ENCODE measurements around the gene RARRES1.
"Not testable (repeated sequence)": the region's sequence is repeated elsewhere in the genome, so short reads cannot be mapped to it uniquely, and the experiment has no call there.

The RARRES1 gene

DNA sequence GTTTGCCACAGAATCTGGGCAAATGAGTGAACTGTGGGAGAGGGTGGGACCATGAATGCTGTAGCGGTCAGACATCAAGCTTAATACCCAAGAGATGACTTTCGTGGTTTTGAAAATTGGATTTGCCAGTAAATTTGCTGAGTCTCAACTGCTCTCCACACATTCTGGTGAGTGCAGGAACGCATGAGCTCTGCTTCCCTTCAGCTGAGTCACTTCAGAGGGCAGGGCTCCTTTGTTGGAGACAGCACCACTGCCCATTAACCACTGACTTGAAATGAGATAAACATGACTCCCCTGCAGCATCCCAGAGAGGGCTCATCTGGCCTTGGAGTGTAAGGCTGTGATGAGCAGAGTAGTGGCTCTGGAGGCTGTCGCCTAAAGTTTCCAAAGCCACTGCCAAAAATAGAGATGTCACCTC, 22.6 kb downstream of the RARRES1 start:
- TF ChIP-seq, protein P1, sequence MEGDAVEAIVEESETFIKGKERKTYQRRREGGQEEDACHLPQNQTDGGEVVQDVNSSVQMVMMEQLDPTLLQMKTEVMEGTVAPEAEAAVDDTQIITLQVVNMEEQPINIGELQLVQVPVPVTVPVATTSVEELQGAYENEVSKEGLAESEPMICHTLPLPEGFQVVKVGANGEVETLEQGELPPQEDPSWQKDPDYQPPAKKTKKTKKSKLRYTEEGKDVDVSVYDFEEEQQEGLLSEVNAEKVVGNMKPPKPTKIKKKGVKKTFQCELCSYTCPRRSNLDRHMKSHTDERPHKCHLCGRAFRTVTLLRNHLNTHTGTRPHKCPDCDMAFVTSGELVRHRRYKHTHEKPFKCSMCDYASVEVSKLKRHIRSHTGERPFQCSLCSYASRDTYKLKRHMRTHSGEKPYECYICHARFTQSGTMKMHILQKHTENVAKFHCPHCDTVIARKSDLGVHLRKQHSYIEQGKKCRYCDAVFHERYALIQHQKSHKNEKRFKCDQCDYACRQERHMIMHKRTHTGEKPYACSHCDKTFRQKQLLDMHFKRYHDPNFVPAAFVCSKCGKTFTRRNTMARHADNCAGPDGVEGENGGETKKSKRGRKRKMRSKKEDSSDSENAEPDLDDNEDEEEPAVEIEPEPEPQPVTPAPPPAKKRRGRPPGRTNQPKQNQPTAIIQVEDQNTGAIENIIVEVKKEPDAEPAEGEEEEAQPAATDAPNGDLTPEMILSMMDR (conservative IDR thresholded peaks at IDR 0.05) = no peak
- no peak overlapping the region for H3K27ac ChIP-seq

DNA sequence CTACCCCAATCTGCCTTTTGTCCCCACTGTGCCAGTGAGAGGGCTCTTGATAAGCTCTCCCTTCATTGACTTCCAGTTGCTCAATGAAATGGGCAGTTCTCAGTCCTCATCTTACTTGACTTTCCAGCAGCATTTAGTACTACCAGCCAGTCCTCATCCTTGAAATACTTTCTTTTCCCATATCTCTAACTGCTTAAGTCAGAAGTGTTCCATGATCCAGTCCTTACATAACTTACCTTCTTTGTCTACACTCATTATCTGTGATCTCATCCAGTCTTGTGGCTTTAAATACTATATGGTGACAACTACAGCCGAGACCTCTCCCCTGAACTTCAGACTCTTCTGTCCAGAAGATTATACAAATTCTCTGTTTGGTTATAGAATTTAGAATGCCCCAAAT, 28.7 kb downstream of the RARRES1 start:
- H3K27ac ChIP-seq = no peak overlapping the region
- TF ChIP-seq, protein P1 (conservative IDR thresholded peaks at IDR 0.05) = no peak

- no peak overlapping the region for H3K27ac ChIP-seq
- TF ChIP-seq, protein P1 (conservative IDR thresholded peaks at IDR 0.05) = no peak
These were observed 29.3 kb downstream of the RARRES1 start for GRCh38 chr3:158702815-158703481.

DNA sequence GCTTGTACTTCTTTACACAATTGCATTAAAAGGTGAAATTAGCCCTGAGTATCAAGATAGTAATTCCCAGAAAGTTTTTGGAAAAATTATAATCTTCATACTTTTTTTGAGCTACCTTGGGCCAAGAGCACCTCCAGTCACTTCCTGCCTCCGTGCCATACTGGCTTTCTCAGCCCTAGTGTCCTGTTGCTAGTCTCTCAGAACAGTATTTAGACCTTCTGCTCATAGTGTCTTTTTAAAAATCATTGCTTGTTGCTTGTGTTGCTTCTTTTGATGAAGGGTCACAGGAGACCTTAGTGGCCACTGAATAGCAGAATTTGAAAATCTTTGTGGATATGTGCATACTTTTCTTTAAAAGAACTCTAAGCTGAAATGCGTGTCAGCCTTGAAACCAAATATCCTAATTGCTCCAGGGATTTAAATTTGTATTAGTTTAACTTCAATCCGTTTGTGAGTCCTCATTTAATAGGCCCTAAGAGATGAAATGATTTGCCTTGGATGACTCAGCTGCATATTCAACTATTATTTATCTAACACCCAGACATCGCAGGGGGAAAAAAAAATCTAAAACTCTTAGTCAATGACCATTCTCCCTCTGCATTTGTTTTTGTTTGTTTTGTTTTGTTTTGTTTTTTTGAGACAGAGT, 30.7 kb downstream of the RARRES1 start:
- TF ChIP-seq, protein P1 (conservative IDR thresholded peaks at IDR 0.05) = no peak
- H3K27ac ChIP-seq = no peak overlapping the region

- H3K27ac ChIP-seq = no peak overlapping the region
- TF ChIP-seq, protein P1 (conservative IDR thresholded peaks at IDR 0.05) = no peak
These were observed 31.7 kb downstream of the RARRES1 start for GRCh38 chr3:158700559-158700958.

DNA sequence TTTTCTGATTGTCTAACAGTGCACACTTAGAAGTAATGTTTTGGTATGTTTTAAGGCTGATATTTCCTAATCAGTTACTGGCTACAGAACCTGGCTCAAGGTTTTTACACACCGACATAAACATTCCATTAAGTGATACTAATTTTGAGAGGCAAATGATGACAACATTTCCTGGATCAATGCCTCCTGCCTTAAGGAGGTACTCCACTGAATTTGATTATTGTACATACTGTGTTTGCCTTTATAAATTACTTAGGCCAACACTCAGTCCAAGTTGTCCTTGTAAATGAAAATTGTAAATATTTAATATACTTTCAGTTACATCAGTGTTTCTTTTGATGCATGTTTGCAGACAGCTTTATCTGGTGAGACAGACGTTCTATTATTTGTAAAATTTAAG, 35.6 kb downstream of the RARRES1 start:
- TF ChIP-seq, protein P1 (conservative IDR thresholded peaks at IDR 0.05) = no peak
- no peak overlapping the region for H3K27ac ChIP-seq

DNA sequence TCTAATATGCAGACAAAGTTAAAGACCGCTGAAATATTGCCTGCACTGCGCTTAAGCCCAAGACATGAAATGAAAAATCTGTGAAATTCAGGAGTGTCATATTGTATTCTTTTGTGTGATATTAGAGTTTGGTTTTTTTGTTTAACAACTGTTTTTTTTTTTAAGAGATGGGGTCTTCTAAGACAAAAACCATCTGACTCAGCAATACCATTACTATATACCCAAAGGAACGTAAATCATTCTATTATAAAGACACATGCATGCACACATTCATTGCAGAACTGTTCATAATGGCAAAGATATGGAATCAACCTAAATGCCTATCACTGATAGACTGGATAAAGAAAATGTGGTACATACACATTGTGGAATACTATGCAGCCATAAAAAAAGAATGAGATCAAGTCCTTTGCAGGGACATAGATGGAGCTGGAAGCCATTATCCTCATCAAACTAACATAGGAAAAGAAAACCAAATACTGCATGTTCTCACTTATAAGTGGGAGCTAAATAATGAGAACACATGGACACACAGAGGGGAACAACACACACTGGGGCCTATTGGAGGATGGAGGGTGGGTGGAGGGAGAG, 38.3 kb downstream of the RARRES1 start:
- H3K27ac ChIP-seq = not testable (repeated sequence)

DNA sequence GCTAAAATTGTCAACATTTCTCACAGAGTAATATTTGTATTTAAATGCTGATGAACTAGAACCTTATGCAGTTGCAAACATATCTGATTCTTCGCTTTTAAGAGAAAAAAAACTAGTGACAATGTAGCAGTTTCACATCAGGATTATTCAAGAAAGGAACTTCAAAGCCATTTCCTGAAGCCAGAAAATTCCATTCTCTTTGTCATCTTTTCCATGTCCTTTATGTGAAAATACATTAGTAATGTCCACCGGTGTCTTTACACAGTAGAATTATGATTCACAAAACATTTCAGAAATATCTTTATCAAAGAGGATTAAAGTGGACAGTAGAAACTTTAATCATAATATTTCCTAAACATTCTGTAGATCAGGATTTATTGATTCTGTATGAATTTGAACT, 47.1 kb downstream of the RARRES1 start:
- no peak overlapping the region for H3K27ac ChIP-seq
- TF ChIP-seq, protein P1 (conservative IDR thresholded peaks at IDR 0.05) = no peak
